Measurements from ENCODE around the gene IGFN1. TPM values are rescaled to one million over a fixed set of nuclear protein-coding genes. Genes with fewer than 3 reads are reported as not detected.

The IGFN1 gene
- total and polyA plus RNA-seq, 8 donors = 0.60 to 3.0 (median 0.95) TPM

- peaks cover 0 to 15% of the 10 kb centered on the region in 2 donors for H3K4me1 ChIP-seq
- H3K36me3 ChIP-seq = no peaks in the 10 kb centered on the region
- DNase-seq (peak; percentile 90 to 97 (median 96)), ATAC-seq (peak; percentile 99)
- H3K27me3 ChIP-seq = peaks cover 0 to 9% of the 10 kb centered on the region in 2 donors
- H3K9me3 ChIP-seq = no peaks in the 10 kb centered on the region
- peak overlapping the region; percentile 75 to 85 for H3K27ac ChIP-seq
- no peak for TF ChIP-seq CTCF (IDR thresholded peaks at IDR 0.05)
- intact Hi-C loops (cut with DNase I) = no loop called here
- H3K4me3 ChIP-seq = peak overlapping the region; percentile 48 to 60
These were observed 20.0 kb upstream of the IGFN1 start for GRCh38 chr1:201170533-201171062.

GRCh38 chr1:201171063-201172036, 19.3 kb upstream of the IGFN1 start:
- peak; percentile 15 to 24 for TF ChIP-seq CTCF (IDR thresholded peaks at IDR 0.05)
- Histone ChIP-seq H3K27ac (peak overlapping the region; percentile 75 to 85), H3K4me3 (peak overlapping the region; percentile 48 to 60), H3K36me3 (no peaks in the 10 kb centered on the region), H3K9me3 (no peaks in the 10 kb centered on the region), H3K27me3 (peaks cover 0 to 9% of the 10 kb centered on the region in 2 donors), H3K4me1 (peaks cover 0 to 15% of the 10 kb centered on the region in 2 donors)
- DNase-seq (peak; percentile 38 to 85 (median 56)), ATAC-seq (peak; percentile 65)
- intact Hi-C loops (cut with DNase I) = no loop called here

- Histone ChIP-seq H3K4me3 (no peak overlapping the region), H3K27me3 (peaks cover 0 to 9% of the 10 kb centered on the region in 2 donors), H3K36me3 (no peaks in the 10 kb centered on the region), H3K9me3 (no peaks in the 10 kb centered on the region), H3K4me1 (peaks cover 0 to 15% of the 10 kb centered on the region in 2 donors), H3K27ac (no peak overlapping the region)
- ATAC-seq (no peak), DNase-seq (no peak)
- no peak for TF ChIP-seq CTCF (IDR thresholded peaks at IDR 0.05)
- intact Hi-C loops (cut with DNase I) = no loop called here
These were observed 18.3 kb upstream of the IGFN1 start for GRCh38 chr1:201172326-201172725.

- Histone ChIP-seq H3K27ac (no peak overlapping the region), H3K36me3 (no peaks in the 10 kb centered on the region), H3K9me3 (no peaks in the 10 kb centered on the region), H3K27me3 (peaks cover 0 to 9% of the 10 kb centered on the region in 2 donors), H3K4me3 (no peak overlapping the region), H3K4me1 (peaks cover 0 to 15% of the 10 kb centered on the region in 2 donors)
- intact Hi-C loops (cut with DNase I) = no loop called here
- no peak for TF ChIP-seq CTCF (IDR thresholded peaks at IDR 0.05)
- DNase-seq = no peak
- ATAC-seq = no peak
These were observed 17.5 kb upstream of the IGFN1 start for GRCh38 chr1:201172999-201173610.

- Histone ChIP-seq H3K4me3 (no peak overlapping the region), H3K27me3 (peaks cover 0 to 9% of the 10 kb centered on the region in 2 donors), H3K9me3 (no peaks in the 10 kb centered on the region), H3K36me3 (no peaks in the 10 kb centered on the region), H3K27ac (no peak overlapping the region), H3K4me1 (peaks cover 0 to 15% of the 10 kb centered on the region in 2 donors)
- TF ChIP-seq CTCF (IDR thresholded peaks at IDR 0.05) = no peak
- intact Hi-C loops (cut with DNase I) = no loop called here
- DNase-seq = no peak
- no peak for ATAC-seq
These were observed 16.9 kb upstream of the IGFN1 start for GRCh38 chr1:201173736-201174135.

Data from left lung (tissue), 10 donors.